ENCODE results near the gene R3HDML. TPM values are rescaled to one million over a fixed set of nuclear protein-coding genes. Genes with fewer than 3 reads are reported as not detected.
A peak's percentile ranks its signal among the peaks of the same experiment; 100 is the strongest.

The R3HDML gene
- total and polyA plus RNA-seq, 2 of the 13 experiments (the other 11 are each of a cell fraction or from before 2014, with no cell fraction given) = not detected

- TF ChIP-seq ZXDC (CRISPR knock-in tag; IDR thresholded peaks at IDR 0.05) (no peak), ZNF598 (CRISPR knock-in tag; IDR thresholded peaks at IDR 0.05; ENCODE audit: borderline replicate concordance) (no peak), FOXA1 (IDR thresholded peaks at IDR 0.05) (no peak), FOXA1 (CRISPR knock-in tag; IDR thresholded peaks at IDR 0.05) (no peak), SMAD9 (CRISPR knock-in tag; IDR thresholded peaks at IDR 0.05) (no peak), PHF20 (CRISPR knock-in tag; IDR thresholded peaks at IDR 0.05) (no peak), PATZ1 (CRISPR knock-in tag; IDR thresholded peaks at IDR 0.05) (peak; percentile 42; the same call in 1 of the 2 replicates), CBX1 (IDR thresholded peaks at IDR 0.05; ENCODE audit: low read depth) (no peak), ZNF589 (CRISPR knock-in tag; conservative IDR thresholded peaks at IDR 0.05) (no peak), ZNF737 (CRISPR knock-in tag; IDR thresholded peaks at IDR 0.05; ENCODE audit: borderline replicate concordance) (no peak), ZNF569 (CRISPR knock-in tag; IDR thresholded peaks at IDR 0.05; ENCODE audit: borderline replicate concordance) (no peak)
- TF ChIP-seq, protein P1, sequence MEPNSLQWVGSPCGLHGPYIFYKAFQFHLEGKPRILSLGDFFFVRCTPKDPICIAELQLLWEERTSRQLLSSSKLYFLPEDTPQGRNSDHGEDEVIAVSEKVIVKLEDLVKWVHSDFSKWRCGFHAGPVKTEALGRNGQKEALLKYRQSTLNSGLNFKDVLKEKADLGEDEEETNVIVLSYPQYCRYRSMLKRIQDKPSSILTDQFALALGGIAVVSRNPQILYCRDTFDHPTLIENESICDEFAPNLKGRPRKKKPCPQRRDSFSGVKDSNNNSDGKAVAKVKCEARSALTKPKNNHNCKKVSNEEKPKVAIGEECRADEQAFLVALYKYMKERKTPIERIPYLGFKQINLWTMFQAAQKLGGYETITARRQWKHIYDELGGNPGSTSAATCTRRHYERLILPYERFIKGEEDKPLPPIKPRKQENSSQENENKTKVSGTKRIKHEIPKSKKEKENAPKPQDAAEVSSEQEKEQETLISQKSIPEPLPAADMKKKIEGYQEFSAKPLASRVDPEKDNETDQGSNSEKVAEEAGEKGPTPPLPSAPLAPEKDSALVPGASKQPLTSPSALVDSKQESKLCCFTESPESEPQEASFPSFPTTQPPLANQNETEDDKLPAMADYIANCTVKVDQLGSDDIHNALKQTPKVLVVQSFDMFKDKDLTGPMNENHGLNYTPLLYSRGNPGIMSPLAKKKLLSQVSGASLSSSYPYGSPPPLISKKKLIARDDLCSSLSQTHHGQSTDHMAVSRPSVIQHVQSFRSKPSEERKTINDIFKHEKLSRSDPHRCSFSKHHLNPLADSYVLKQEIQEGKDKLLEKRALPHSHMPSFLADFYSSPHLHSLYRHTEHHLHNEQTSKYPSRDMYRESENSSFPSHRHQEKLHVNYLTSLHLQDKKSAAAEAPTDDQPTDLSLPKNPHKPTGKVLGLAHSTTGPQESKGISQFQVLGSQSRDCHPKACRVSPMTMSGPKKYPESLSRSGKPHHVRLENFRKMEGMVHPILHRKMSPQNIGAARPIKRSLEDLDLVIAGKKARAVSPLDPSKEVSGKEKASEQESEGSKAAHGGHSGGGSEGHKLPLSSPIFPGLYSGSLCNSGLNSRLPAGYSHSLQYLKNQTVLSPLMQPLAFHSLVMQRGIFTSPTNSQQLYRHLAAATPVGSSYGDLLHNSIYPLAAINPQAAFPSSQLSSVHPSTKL (CRISPR knock-in tag; IDR thresholded peaks at IDR 0.05) = peak; percentile 21; the same call in 1 of the 2 replicates
- TF ChIP-seq, protein P2, sequence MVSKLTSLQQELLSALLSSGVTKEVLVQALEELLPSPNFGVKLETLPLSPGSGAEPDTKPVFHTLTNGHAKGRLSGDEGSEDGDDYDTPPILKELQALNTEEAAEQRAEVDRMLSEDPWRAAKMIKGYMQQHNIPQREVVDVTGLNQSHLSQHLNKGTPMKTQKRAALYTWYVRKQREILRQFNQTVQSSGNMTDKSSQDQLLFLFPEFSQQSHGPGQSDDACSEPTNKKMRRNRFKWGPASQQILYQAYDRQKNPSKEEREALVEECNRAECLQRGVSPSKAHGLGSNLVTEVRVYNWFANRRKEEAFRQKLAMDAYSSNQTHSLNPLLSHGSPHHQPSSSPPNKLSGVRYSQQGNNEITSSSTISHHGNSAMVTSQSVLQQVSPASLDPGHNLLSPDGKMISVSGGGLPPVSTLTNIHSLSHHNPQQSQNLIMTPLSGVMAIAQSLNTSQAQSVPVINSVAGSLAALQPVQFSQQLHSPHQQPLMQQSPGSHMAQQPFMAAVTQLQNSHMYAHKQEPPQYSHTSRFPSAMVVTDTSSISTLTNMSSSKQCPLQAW (CRISPR knock-in tag; IDR thresholded peaks at IDR 0.05) = no peak
- TF ChIP-seq, protein P3, sequence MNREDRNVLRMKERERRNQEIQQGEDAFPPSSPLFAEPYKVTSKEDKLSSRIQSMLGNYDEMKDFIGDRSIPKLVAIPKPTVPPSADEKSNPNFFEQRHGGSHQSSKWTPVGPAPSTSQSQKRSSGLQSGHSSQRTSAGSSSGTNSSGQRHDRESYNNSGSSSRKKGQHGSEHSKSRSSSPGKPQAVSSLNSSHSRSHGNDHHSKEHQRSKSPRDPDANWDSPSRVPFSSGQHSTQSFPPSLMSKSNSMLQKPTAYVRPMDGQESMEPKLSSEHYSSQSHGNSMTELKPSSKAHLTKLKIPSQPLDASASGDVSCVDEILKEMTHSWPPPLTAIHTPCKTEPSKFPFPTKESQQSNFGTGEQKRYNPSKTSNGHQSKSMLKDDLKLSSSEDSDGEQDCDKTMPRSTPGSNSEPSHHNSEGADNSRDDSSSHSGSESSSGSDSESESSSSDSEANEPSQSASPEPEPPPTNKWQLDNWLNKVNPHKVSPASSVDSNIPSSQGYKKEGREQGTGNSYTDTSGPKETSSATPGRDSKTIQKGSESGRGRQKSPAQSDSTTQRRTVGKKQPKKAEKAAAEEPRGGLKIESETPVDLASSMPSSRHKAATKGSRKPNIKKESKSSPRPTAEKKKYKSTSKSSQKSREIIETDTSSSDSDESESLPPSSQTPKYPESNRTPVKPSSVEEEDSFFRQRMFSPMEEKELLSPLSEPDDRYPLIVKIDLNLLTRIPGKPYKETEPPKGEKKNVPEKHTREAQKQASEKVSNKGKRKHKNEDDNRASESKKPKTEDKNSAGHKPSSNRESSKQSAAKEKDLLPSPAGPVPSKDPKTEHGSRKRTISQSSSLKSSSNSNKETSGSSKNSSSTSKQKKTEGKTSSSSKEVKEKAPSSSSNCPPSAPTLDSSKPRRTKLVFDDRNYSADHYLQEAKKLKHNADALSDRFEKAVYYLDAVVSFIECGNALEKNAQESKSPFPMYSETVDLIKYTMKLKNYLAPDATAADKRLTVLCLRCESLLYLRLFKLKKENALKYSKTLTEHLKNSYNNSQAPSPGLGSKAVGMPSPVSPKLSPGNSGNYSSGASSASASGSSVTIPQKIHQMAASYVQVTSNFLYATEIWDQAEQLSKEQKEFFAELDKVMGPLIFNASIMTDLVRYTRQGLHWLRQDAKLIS (CRISPR knock-in tag; IDR thresholded peaks at IDR 0.05) = no peak
Measured at GRCh38 chr20:44336086-44336485, 757 bp upstream of the R3HDML start (continued).

All from HepG2 (cell line).